ENCODE data around the gene ATP8B1.

The ATP8B1 gene

GRCh38 chr18:57833441-57834101, 30.5 kb upstream of the ATP8B1 start:
- Histone ChIP-seq H3K4me2 (ENCODE audit: insufficient read depth, low read length) (0 out of 2 replicates have a peak overlapping the region, but pooled peaks have one; percentile 3), H4K20me1 (ENCODE audit: insufficient read depth, low read length) (no peaks in the 10 kb centered on the region), H3K4me1 (ENCODE audit: insufficient read depth, low read length) (peaks cover 21% of the 10 kb centered on the region), H3K36me3 (ENCODE audit: insufficient read depth, low read length) (no peaks in the 10 kb centered on the region), H3K27me3 (ENCODE audit: insufficient read depth, low read length, poor library complexity) (no peaks in the 10 kb centered on the region), H2AFZ (ENCODE audit: low read depth, low read length) (no peak overlapping the region), H3K79me2 (ENCODE audit: insufficient read depth, low read length) (no peaks in the 10 kb centered on the region), H3K4me3 (ENCODE audit: low read depth in 1 of 2, low read length in 2 of 2) (no peak overlapping the region), H3K27ac (ENCODE audit: low read length) (no peak overlapping the region), H3K9ac (ENCODE audit: low read depth, low read length) (no peak overlapping the region), H3K9me3 (ENCODE audit: insufficient read depth, low read length, severe bottlenecking) (no peaks in the 10 kb centered on the region)
- DNase-seq (peak; percentile 35), ATAC-seq (ENCODE audit: insufficient read depth, low read depth) (peak; percentile 76)
- TF ChIP-seq CTCF (IDR thresholded peaks at IDR 0.05; ENCODE audit: borderline replicate concordance, extremely low read depth, low read length, poor library complexity, severe bottlenecking) (no peak), EZH2 (IDR thresholded peaks at IDR 0.05; ENCODE audit: borderline replicate concordance, low read depth, low read length, severe bottlenecking) (no peak)

GRCh38 chr18:57832730-57833129, 29.6 kb upstream of the ATP8B1 start:
- TF ChIP-seq EZH2 (IDR thresholded peaks at IDR 0.05; ENCODE audit: borderline replicate concordance, low read depth, low read length, severe bottlenecking) (no peak), CTCF (IDR thresholded peaks at IDR 0.05; ENCODE audit: borderline replicate concordance, extremely low read depth, low read length, poor library complexity, severe bottlenecking) (no peak)
- H3K9me3 ChIP-seq (ENCODE audit: insufficient read depth, low read length, severe bottlenecking) = no peaks in the 10 kb centered on the region
- H3K79me2 ChIP-seq (ENCODE audit: insufficient read depth, low read length) = no peaks in the 10 kb centered on the region
- H3K9ac ChIP-seq (ENCODE audit: low read depth, low read length) = no peak overlapping the region
- H3K36me3 ChIP-seq (ENCODE audit: insufficient read depth, low read length) = no peaks in the 10 kb centered on the region
- no peak overlapping the region for H3K27ac ChIP-seq (ENCODE audit: low read length)
- no peak overlapping the region for H3K4me3 ChIP-seq (ENCODE audit: low read depth in 1 of 2, low read length in 2 of 2)
- ATAC-seq (ENCODE audit: insufficient read depth, low read depth) = no peak
- no peak overlapping the region for H3K4me2 ChIP-seq (ENCODE audit: insufficient read depth, low read length)
- H4K20me1 ChIP-seq (ENCODE audit: insufficient read depth, low read length) = no peaks in the 10 kb centered on the region
- DNase-seq = no peak
- no peak overlapping the region for H2AFZ ChIP-seq (ENCODE audit: low read depth, low read length)
- no peaks in the 10 kb centered on the region for H3K27me3 ChIP-seq (ENCODE audit: insufficient read depth, low read length, poor library complexity)
- H3K4me1 ChIP-seq (ENCODE audit: insufficient read depth, low read length) = peaks cover 21% of the 10 kb centered on the region

GRCh38 chr18:57831597-57832377, 28.7 kb upstream of the ATP8B1 start:
- H3K4me2 ChIP-seq (ENCODE audit: insufficient read depth, low read length) = no peak overlapping the region
- no peak for TF ChIP-seq CTCF (IDR thresholded peaks at IDR 0.05; ENCODE audit: borderline replicate concordance, extremely low read depth, low read length, poor library complexity, severe bottlenecking)
- no peak for TF ChIP-seq EZH2 (IDR thresholded peaks at IDR 0.05; ENCODE audit: borderline replicate concordance, low read depth, low read length, severe bottlenecking)
- no peak overlapping the region for H3K4me3 ChIP-seq (ENCODE audit: low read depth in 1 of 2, low read length in 2 of 2)
- H3K9ac ChIP-seq (ENCODE audit: low read depth, low read length) = no peak overlapping the region
- H2AFZ ChIP-seq (ENCODE audit: low read depth, low read length) = no peak overlapping the region; the same call in 1 of the 2 replicates
- H3K36me3 ChIP-seq (ENCODE audit: insufficient read depth, low read length) = no peaks in the 10 kb centered on the region
- H3K27ac ChIP-seq (ENCODE audit: low read length) = peak overlapping the region; percentile 7
- ATAC-seq (ENCODE audit: insufficient read depth, low read depth) (peak; percentile 78), DNase-seq (peak; percentile 51)
- H4K20me1 ChIP-seq (ENCODE audit: insufficient read depth, low read length) = no peaks in the 10 kb centered on the region
- no peaks in the 10 kb centered on the region for H3K79me2 ChIP-seq (ENCODE audit: insufficient read depth, low read length)
- H3K4me1 ChIP-seq (ENCODE audit: insufficient read depth, low read length) = peaks cover 21% of the 10 kb centered on the region
- no peaks in the 10 kb centered on the region for H3K9me3 ChIP-seq (ENCODE audit: insufficient read depth, low read length, severe bottlenecking)
- no peaks in the 10 kb centered on the region for H3K27me3 ChIP-seq (ENCODE audit: insufficient read depth, low read length, poor library complexity)

Data from DND-41 (cell line).